Cardiac septum (tissue), 1 donor: ENCODE data around the gene ACOD1. TPM values are rescaled to one million over a fixed set of nuclear protein-coding genes. Genes with fewer than 3 reads are reported as not detected.
"Not testable (repeated sequence)": the region's sequence is repeated elsewhere in the genome, so short reads cannot be mapped to it uniquely, and the experiment has no call there.

Source experiments
- DNase-seq: peaks from one replicate; pipeline ENCODE4 v3.0.0-alpha.2; 2020; ENCODE audit warnings: low spot score
- intact Hi-C: fragments of 100-400 bp; cut with DNase I; formaldehyde crosslinking; loops from one replicate; pipeline ENCODE4 v1.14.0; 2022
- total RNA-seq: library from RNA; stranded (reverse); fragmentation: NEBNext Ultra II Directional; extraction: Animal tissue kit (Norgen Biotek cat#: 25700); gene quantifications from one replicate; pipeline ENCODE4 v1.2.1, GENCODE V29; 2021
- donor health status: DM: no; HTN: no; CAD: no.

Gene ACOD1
- total RNA-seq, 1 donor from 2014 or later: not detected

DNA sequence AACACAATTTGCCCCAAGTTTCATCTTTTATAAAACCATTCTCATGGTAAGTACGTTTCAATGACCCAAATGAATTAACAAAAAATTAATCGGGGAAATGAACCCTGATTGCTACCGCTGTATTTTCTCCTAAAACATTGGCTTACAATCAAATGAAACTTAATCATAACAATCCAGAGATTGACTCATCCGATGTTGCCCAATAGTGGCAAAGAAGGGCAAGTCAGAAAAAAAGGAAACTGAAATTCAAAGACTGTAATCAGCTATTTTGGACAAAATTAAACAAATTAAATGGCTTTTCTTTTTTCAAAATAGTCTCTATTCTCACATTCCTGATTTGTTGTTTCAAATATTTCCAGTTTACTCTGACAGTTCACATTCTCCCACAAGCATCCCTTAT is 3.9 kb upstream of the ACOD1 start:
- intact Hi-C loops: no loop called here
- no peak for DNase-seq

DNA sequence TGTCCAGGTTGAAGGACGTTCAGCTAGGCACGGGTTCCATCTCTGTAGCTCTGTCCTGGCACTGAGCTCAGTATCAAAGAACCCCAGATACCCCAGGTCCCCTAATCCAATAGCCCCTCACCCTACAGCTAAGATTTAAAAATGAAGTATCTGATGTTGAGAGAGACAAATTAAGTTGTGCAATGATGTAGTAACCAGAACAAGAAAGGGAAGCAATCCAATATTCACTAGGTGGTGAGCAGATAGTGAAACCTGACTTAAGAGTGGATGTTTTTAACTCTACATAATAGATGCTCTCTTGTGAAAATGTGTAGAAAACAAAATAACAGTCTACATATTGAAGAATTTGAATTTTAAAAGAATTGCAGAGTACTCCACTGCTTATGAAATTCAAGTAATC is 1.8 kb downstream of the ACOD1 start:
- intact Hi-C loops: no loop called here
- DNase-seq: no peak

DNA sequence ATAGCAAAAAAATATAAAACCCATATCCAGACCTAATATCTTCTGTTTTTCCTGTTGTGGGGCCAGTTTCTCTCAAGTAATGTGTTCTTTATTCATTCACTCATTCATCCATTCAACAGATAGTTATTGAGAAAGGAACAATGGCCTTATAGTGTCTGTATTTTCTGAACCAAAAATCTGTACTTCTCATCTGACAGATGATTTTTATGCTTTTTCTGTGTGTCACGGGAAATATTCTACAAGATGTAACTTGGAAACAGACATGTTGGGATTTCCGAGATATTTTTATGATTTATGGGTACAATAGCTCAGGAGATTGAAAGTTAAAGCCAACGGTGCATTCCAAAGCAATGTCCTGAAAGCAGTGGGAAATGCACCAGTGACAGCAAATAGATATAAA is 5.7 kb downstream of the ACOD1 start:
- DNase-seq: no peak
- intact Hi-C loops: no loop called here

DNA sequence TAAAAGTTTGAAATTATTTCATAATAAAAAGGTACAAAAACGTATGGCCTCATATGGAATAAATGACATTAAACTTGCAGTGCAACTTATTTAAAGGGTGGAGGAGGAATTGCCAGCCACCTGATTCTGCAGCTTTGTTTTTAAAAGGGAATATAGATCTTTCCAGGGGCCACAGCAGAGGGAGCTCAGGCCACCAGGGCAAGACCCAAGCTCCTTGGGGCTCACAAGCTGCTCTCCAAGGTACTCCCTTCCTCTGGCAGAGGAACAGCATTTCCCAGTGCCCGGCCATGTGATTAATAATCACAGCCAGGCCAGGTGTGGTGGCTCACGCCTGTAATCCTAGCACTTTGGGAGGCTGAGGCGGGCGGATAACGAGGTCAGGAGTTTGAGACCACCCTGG is 6.2 kb downstream of the ACOD1 start:
- intact Hi-C loops: no loop called here
- DNase-seq: no peak

DNA sequence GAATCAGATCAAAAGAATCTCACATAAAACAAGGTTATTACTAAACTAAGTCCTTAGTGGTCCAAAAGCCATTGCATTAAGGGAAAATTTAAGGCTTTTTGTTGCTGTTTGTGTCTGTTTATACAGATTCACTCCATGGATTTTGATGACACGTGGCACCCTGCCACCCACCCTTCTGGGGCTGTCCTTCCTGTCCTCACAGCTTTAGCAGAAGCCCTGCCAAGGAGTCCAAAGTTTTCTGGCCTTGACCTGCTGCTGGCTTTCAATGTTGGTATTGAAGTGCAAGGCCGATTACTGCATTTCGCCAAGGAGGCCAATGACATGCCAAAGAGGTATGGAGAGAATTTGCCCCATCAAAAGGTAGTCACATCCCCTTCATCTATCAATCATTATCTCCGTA is 6.9 kb downstream of the ACOD1 start:
- no peak for DNase-seq
- intact Hi-C loops: no loop called here

DNA sequence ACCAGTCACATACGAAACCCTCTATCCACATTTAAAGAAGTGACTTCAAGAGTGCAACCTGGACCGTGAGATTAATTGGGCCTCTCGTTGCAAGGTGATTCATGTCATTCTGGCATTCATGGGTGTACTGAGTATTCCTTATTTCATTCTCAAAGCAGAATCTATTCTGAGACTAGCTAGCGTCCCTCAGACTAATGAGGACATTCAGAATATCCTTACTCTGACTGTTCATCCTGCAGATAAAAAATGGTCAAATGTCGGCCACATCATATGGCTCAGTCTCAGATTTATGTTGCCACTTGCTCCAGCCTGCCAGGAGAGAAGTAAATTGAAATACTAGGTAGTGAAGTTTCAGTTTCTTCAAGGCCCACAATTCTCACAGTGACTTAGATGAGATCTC is 7.3 kb downstream of the ACOD1 start:
- no peak for DNase-seq
- intact Hi-C loops: no loop called here

DNA sequence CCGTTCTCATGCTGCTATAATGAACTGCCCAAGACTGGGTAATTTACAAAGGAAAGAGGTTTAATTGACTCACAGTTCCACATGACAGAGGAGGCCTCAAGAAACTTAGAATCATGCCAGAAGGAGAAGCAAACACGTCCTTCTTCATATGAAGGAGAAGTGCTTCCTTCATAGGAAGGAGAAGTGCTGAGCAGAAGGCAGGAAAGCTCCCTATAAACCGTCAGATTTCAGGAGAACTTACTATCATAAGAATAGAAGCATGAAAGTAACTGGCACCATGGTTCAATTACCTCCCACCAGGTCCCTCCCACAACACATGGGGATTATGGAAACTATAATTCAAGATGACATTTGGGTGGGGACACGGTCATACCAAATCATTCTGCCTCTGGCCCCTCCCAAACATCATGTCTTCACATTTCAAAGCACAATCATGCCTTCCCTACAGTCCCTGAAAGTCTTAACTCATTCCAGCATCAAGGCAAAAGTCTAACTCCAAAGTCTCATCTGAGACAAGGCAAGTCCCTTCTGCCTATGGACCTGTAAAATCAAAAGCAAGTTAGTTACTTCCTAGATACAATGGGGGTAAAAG is 10.6 kb downstream of the ACOD1 start:
- no peak for DNase-seq
- intact Hi-C loops: no loop called here

DNA sequence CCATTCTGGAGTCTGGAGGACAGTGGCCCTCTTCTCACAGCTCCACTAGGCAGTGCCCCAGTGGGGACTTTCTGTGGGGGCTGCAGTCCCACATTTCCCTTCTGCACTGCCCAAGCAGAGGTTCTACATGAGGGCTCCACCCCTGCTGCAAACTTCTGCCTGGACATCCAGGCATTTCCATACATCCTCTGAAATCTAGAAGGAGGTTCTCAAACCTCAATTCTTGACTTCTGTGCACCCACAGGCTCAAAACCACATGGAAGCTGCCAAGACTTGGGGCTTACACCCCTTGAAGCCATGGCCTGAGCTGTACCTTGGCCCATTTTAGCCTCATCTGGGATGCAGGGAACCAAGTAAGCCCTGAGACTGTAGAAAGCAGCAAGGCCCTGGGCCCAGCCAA is 11.4 kb downstream of the ACOD1 start:
- intact Hi-C loops, DNase-seq: not testable (repeated sequence)

DNA sequence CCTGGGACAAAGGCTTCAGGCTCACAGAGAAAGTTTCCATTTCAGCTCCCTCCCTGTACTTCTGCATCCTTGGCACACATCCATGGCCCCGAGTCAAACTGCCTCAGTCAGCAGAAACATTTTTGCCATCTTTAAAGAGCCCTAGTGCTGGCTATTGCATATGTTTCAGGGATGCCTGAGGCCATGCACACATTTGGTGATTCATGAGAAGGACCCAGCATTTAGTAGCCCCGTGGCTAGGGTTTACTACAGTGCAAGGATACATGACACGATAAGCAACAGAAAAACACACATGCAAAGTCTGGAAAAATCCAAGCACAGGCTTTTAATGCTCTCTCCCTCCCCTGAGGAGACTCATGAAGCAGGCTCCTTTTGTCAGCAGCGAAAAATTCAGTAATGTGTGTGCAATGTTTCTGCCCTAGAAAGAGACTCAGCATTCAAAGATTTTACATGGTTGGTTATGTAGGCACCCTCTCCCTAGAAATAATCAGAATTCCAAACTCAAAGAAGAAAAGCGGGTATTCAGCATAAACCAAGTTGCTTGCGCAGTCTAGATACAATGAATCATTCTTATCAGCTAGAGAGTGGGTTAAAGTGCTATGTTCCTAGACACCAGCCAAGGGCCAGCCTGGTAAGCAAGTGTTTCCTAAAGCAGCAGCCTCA is 17.6 kb downstream of the ACOD1 start:
- intact Hi-C loops: no loop called here
- DNase-seq: no peak

DNA sequence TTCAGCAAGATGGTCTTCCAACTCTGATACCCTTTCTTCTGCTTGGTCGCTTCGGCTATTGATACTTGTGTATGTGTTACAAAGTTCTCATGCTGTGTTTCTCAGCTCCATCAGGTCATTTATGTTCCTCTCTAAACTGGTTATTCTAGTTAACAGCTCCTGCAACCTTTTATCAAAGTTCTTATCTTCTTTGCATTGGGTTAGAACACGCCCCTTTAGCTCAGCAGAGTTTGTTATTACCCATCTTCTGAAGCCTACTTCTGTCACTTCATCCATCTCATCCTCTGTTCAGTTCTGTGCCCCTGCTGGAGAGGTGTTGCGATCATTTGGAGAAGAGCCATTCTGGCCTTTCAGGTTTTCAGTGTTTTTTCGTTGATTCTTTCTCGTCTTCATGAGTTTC is 18.7 kb downstream of the ACOD1 start:
- intact Hi-C loops: no loop called here
- no peak for DNase-seq

DNA sequence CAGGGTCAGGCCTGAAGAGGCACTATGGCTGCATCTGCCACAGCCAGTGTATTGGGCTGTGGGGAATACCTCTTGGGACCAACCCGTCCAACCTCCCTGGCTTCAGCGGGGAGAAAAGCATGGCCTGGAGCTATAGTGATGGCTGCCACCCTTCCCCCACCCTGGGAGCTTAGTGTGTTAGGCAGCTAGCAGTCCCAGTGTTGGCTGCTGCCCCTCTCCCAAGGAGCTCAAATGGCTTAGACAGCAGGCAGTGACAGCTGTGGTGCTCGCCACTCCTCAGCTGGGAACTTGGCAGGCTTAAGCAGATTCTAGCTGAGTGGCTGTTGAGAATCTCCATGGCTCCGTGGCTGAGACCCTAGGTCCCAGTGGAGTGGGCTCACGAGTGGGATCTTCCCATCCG is 19.7 kb downstream of the ACOD1 start:
- intact Hi-C loops: no loop called here
- DNase-seq: no peak

DNA sequence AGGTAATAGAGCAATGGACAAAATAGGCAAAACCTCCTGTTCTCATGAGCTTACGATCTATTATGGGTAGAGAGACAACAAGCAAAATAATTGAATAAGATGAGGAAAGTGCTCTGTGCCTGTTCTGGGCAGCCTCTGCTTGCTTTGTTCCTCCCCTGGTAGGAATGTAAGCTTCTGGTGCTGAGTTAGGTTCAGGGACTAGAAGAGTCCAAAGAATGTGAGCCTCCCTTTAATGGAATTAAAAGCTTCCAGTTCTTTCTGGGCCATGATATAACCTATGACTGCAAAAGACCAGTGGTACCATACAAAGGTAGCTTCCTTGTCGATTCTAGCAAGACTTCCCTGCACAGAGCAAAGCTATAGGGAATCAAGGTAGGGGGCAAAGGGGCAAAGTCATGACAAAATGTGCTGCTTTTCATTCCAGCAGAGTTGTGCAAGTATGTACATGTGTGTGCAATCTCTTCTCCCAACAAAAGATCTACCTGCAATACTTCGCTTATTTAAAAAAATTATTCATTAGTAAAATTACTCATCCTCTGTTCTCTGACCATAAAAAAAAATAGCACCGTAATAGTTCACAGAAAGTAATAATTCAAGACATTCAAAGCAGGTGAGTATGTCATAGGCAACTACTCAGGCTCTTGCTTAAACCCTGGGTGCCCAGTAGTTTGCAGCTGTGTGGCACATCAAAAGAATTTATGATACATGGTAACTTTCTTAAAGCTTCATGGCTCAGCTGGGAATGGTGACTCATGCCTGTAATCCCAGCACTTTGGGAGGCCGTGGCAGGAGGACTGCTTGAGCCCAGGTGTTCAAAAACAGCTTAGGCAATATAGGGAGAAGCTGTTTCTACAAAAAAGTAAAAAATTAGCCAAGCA is 21.4 kb downstream of the ACOD1 start:
- DNase-seq: no peak
- intact Hi-C loops: loop anchor here (10.0 kb wide), 1 partner anchor 1095 kb away; no protein-coding TSS in a partner anchor

DNA sequence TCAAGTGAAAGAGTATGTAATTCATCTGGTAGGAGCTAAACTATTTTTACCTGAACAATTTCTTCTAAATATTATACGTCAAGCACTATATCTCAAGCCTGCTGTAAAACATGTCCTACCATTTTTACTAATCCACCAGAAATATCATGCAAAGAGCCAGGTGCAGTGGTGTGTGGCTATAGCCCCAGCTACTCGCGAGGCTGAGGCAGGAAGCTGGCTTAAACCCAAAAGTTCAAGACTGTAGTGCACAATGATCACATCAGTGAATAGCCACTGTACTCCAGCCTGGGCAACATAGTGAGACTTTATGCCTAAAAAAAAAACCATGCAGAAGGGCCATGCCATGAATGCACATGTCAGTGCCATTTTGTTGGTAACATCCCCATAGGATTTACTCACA is 22.9 kb downstream of the ACOD1 start:
- DNase-seq: no peak
- intact Hi-C loops: loop anchor here (10.0 kb wide), 1 partner anchor 1096 kb away; no protein-coding TSS in a partner anchor

DNA sequence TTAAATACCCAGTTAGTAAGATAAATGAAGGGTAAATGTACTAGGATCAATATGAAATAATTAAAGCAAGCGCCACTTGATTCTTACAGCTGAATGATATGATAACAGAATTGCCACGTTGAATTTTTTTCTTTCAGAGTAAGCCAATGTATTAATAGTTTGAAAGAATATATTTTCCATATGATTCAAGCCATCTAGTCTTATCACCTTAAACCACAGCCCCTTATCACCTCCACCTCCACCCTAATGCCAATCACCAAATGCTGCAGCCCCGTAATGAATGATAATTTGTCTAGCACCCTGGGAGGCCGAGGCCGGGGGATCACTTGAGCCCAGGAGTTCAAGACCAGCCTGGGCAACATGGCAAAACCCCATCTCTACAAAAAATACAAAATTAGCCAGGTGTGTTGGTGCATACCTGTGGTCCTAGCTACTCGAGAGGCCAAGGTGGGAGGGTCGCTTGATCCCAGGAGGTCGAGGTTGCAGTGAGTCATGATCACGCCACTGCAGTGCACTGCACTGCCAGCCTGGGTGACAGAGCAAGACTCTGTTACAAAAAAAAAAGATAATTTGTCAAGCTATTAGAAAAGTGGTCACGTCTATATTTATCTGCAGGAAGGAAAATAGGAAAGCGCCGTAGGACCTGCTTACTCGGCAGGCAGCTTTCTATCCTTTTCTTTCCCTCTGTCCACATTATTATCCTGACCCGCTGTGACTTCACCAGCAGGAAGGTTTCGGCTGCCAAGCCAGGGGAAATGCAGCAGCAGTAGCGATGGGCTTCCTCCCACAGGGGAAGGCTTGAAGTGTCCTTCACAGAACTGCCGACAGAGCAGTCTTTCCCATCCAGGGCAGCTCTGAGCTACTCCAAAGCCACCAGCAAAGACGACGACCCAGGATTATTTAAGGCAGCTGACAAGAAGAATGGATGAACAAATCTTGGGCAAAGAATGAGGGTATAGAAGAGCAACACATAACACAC is 23.8 kb downstream of the ACOD1 start:
- intact Hi-C loops: loop anchor here (10.0 kb wide), 1 partner anchor 1097 kb away; no protein-coding TSS in a partner anchor
- DNase-seq: no peak

DNA sequence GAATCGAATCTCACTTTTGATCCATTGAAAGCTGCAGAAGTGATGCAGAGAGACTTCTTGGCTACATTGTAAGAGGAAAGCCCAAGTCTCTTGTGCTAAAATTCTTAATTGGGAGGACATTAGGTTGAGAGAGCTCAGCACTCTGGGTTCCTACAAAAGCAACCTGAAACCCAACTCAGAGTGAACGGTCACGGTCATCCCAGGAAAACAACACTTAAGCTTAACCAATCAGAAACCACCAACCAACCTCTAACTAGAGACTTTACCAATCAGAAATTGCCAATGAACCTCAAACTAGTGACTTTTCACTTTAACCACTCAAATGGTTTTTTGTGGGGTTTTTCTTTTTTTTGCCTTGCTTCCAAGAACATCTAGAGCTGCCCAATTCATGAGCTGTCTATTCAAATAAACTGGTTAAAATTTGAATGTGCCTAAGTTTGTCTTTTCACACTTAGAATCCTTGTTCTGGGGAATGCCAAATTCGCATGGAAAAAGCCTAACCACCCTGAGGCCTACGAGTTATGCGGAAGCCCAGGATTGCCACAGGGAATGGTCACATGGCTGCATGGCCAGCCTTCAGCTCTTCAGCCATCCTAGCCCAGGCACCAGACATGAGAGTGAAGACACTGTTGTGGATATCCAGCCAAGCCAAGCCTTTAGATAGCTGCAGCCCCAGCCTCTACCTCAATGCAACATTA is 25.8 kb downstream of the ACOD1 start:
- intact Hi-C loops: loop anchor here (10.0 kb wide), 1 partner anchor 1099 kb away; no protein-coding TSS in a partner anchor

DNA sequence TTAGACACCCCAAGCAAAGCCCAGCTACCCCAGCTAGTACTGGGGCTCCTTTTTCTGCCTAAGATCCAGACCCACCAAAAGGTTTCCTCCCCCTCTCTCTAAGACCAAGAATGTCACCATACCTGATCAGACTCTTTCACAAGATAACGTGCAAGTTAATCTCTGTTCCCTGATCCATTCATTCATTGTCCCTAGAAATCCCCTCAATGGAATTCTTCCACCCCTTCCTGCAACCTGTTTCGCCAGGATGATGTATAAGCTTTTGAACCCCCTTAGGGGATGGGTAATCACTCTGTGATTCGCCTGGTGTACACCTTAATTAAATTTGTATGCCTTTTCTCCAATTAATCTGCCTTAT is 26.3 kb downstream of the ACOD1 start:
- intact Hi-C loops: loop anchor here (10.0 kb wide), 1 partner anchor 1100 kb away; no protein-coding TSS in a partner anchor
- no peak for DNase-seq

More for the DNA sequence above, 25.8 kb downstream of the ACOD1 start:
- DNase-seq: no peak

DNA sequence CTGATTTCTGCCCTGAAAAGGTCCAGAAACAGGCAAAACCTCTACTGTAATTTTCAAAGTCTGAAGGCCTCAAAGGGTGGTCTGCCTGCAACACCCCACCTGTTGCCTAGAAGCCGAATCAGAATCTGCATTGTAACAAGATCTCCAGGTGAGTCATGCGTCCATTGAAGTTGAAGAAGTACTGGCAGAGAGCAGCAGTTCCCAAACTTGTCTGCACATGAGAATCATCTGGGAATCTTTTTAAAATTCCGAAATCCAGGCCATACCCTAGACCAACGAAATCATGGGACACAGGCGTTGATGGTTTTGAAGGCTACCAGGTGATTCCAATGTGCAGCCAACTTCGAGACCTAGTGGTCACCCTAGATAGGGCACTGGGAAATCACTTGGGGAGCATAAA is 27.6 kb downstream of the ACOD1 start:
- intact Hi-C loops: loop anchor here (10.0 kb wide), 1 partner anchor 1101 kb away; no protein-coding TSS in a partner anchor
- no peak for DNase-seq

DNA sequence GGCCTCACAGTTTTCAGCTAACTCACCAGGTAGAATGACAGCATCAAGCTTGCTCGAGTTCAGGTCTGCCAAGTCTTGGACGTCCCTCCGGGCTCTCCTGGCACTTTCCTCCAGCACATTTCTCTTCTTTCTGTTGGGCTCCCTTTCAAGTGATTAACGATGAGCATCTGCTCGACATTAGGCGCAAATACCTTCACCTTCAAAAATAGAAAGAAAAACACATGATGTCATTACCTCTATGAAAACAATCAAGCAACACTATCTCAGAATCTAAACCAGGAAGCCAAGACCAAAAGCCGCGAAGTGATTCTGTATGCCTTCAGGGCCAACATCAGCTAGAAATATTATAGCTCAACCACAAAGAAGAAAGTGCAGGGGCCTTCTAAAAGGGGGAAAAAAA is 28.2 kb downstream of the ACOD1 start:
- intact Hi-C loops: loop anchor here (10.0 kb wide), 1 partner anchor 1102 kb away; no protein-coding TSS in a partner anchor
- no peak for DNase-seq

DNA sequence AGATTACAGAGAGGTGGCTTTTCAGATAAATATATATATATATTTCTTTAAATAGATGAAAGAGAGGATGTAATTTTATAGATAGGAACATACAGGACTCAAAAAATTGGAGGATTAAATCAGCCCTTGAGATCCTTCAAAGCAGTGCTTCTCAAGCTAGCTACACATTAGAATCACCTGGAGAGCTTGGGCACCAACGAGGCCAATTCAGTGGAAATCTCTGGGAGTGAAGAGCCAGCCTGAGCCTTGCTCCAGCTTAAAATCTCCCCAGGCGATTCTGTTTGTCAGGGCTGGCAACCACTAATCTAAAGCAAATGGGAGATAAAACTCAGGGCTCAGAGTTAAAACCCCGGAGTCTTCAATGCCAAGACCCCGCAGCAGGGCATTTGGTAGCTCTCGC is 28.6 kb downstream of the ACOD1 start:
- intact Hi-C loops: loop anchor here (10.0 kb wide), 1 partner anchor 1102 kb away; no protein-coding TSS in a partner anchor
- DNase-seq: no peak
